IMR-90 (cell line): ENCODE results near the gene ACTL9. TPM values are rescaled to one million over a fixed set of nuclear protein-coding genes. Genes with fewer than 3 reads are reported as not detected.

Source experiments
- ATAC-seq: fragments of 200-7000 bp; cut with Tn5 transposase; 2 replicates; pipeline ENCODE4 v1.9.1; 2020; ENCODE audit warnings: low read depth, mild to moderate bottlenecking, moderate library complexity
- BruUV-seq: library from RNA; stranded (reverse); fragments of 400-500 nt; replicated peaks from 2 replicates; lab custom pipeline; 2021; lab: Mats Ljungman, UMichigan
- CTCF ChIA-PET: fragments of 300-600 bp; formaldehyde crosslinking; extraction: SDS; loops from one replicate; lab custom pipeline; 2021; ENCODE audit warnings: antibody characterized with exemption; lab: Yijun Ruan, JAX
- POLR2A ChIA-PET: fragments of 300-600 bp; sonication (Branson Sonifier 250); formaldehyde crosslinking; loops from one replicate; lab custom pipeline; 2022; ENCODE audit warnings: antibody characterized with exemption; ENCODE audit not compliant: unreplicated experiment; lab: Charles Lee
- DNase-seq: peaks from one replicate; pipeline ENCODE4 v3.0.0; 2013
- H2AFZ ChIP-seq: replicated peaks from 2 replicates; pipeline ENCODE3; 2013; ENCODE audit warnings: low read length, mild to moderate bottlenecking; ENCODE audit not compliant: poor library complexity
- H2AK5ac ChIP-seq: 2 replicates; pipeline ENCODE4 v1.6.1; 2013; ENCODE audit warnings: low read depth, low read length, inconsistent platforms
- H2AK9ac ChIP-seq: replicated peaks from 2 replicates; pipeline ENCODE3; 2013; ENCODE audit warnings: mild to moderate bottlenecking, low read depth, low read length, moderate library complexity; ENCODE audit not compliant: poor library complexity
- H2BK120ac ChIP-seq: 2 replicates; pipeline ENCODE4 v1.6.1; 2013; ENCODE audit warnings: low read depth, low read length, inconsistent platforms
- H2BK15ac ChIP-seq: 3 replicates; pipeline ENCODE4 v1.6.1; 2013; ENCODE audit warnings: low read depth, low read length, inconsistent platforms
- H2BK20ac ChIP-seq: 2 replicates; pipeline ENCODE4 v1.6.1; 2013; ENCODE audit warnings: low read depth, mild to moderate bottlenecking, inconsistent platforms, low read length, moderate library complexity
- H2BK5ac ChIP-seq: 2 replicates; pipeline ENCODE4 v1.6.1; 2013; ENCODE audit warnings: mild to moderate bottlenecking, low read depth, low read length, inconsistent platforms; ENCODE audit not compliant: poor library complexity, severe bottlenecking
- H3K14ac ChIP-seq: replicated peaks from 2 replicates; pipeline ENCODE4 v1.6.1; 2013; ENCODE audit warnings: low read depth, low read length, inconsistent platforms
- H3K18ac ChIP-seq: 2 replicates; pipeline ENCODE4 v1.6.1; 2013; ENCODE audit warnings: low read depth, low read length, control low read depth
- H3K23ac ChIP-seq: 2 replicates; pipeline ENCODE4 v1.6.1; 2013; ENCODE audit warnings: low read depth, low read length, inconsistent platforms
- H3K27ac ChIP-seq: 2 replicates; pipeline ENCODE4 v1.5.1; 2013; ENCODE audit warnings: mild to moderate bottlenecking, control low read depth, low read length; ENCODE audit not compliant: insufficient read depth
- H3K27me3 ChIP-seq: 2 replicates; pipeline ENCODE4 v1.6.1; 2013; ENCODE audit warnings: low read length; ENCODE audit not compliant: control insufficient read depth, insufficient read depth
- H3K36me3 ChIP-seq: 2 replicates; pipeline ENCODE4 v1.6.1; 2013; ENCODE audit warnings: low read length, mixed read lengths; ENCODE audit not compliant: control insufficient read depth, insufficient read depth
- H3K4ac ChIP-seq: 2 replicates; pipeline ENCODE4 v1.6.1; 2013; ENCODE audit warnings: low read depth, low read length, inconsistent platforms
- H3K4me1 ChIP-seq: 2 replicates; pipeline ENCODE4 v1.6.1; 2013; ENCODE audit warnings: low read length, mixed read lengths; ENCODE audit not compliant: control insufficient read depth, insufficient read depth
- H3K4me2 ChIP-seq: 2 replicates; pipeline ENCODE4 v1.6.1; 2013; ENCODE audit warnings: low read depth, mild to moderate bottlenecking, control low read depth, low read length, moderate library complexity
- H3K4me3 ChIP-seq: 2 replicates; pipeline ENCODE4 v1.5.1; 2013; ENCODE audit warnings: low read depth, mild to moderate bottlenecking, control low read depth, low read length, moderate library complexity; ENCODE audit not compliant: insufficient read depth
- H3K56ac ChIP-seq: 2 replicates; pipeline ENCODE4 v1.6.1; 2013; ENCODE audit warnings: low read length, inconsistent platforms; ENCODE audit not compliant: insufficient read depth; ENCODE audit errors: extremely low read depth
- H3K79me1 ChIP-seq, 2 experiments: 2 replicates each; pipeline ENCODE4 v1.6.1; 2013; ENCODE audit warnings: low read length in 2 of 2, inconsistent platforms in 1 of 2, low read depth in 1 of 2
- H3K9ac ChIP-seq: 2 replicates; pipeline ENCODE4 v1.6.1; 2013; ENCODE audit warnings: low read depth, low read length, control low read depth
- H3K9me1 ChIP-seq: 2 replicates; pipeline ENCODE4 v1.6.1; 2013; ENCODE audit warnings: low read length, inconsistent platforms; ENCODE audit not compliant: insufficient read depth
- H3K9me3 ChIP-seq: 2 replicates; pipeline ENCODE4 v1.6.1; 2013; ENCODE audit warnings: low read length; ENCODE audit not compliant: control insufficient read depth, insufficient read depth
- H4K20me1 ChIP-seq: 2 replicates; pipeline ENCODE4 v1.6.1; 2013; ENCODE audit warnings: low read length, inconsistent platforms; ENCODE audit not compliant: insufficient read depth
- H4K5ac ChIP-seq: 2 replicates; pipeline ENCODE4 v1.6.1; 2013; ENCODE audit warnings: mild to moderate bottlenecking, low read depth, low read length, control low read depth
- H4K8ac ChIP-seq, 2 experiments: 2 replicates each; pipeline ENCODE4 v1.6.1; 2013; ENCODE audit warnings: low read depth in 2 of 2, low read length in 2 of 2, control low read depth in 1 of 2, inconsistent platforms in 1 of 2
- H4K91ac ChIP-seq: 2 replicates; pipeline ENCODE4 v1.6.1; 2013; ENCODE audit warnings: low read depth, low read length, inconsistent platforms; ENCODE audit not compliant: insufficient read depth
- BHLHE40 ChIP-seq: fragments of 150-350 bp; IDR thresholded peaks from 2 replicates; pipeline ENCODE4 v1.6.1; 2016; ENCODE audit warnings: mild to moderate bottlenecking, low read depth, low read length
- CEBPB ChIP-seq: IDR thresholded peaks from 2 replicates; pipeline ENCODE4 v1.6.1; 2012; ENCODE audit warnings: low read depth, low read length, improper control_type of control experiment
- CHD1 ChIP-seq: IDR thresholded peaks from 2 replicates; pipeline ENCODE4 v1.6.1; 2012; ENCODE audit warnings: low read depth, low read length, improper control_type of control experiment
- CTCF ChIP-seq: conservative IDR thresholded peaks from 2 replicates; pipeline ENCODE4 v1.5.1; 2012; ENCODE audit warnings: mild to moderate bottlenecking, low read depth, low read length, improper control_type of control experiment
- ELK1 ChIP-seq: fragments of 150-350 bp; IDR thresholded peaks from 2 replicates; pipeline ENCODE4 v1.6.1; 2016; ENCODE audit warnings: low read depth, mild to moderate bottlenecking, low read length, moderate library complexity, borderline replicate concordance
- FOS ChIP-seq: fragments of 150-350 bp; IDR thresholded peaks from 2 replicates; pipeline ENCODE4 v1.6.1; 2016; ENCODE audit warnings: low read depth, low read length
- MAFK ChIP-seq: IDR thresholded peaks from 2 replicates; pipeline ENCODE4 v1.6.1; 2012; ENCODE audit warnings: low read depth, low read length, improper control_type of control experiment
- MAZ ChIP-seq: IDR thresholded peaks from 2 replicates; pipeline ENCODE4 v1.6.1; 2012; ENCODE audit warnings: low read depth, mild to moderate bottlenecking, low read length, improper control_type of control experiment, moderate library complexity, borderline replicate concordance
- MXI1 ChIP-seq: IDR thresholded peaks from 2 replicates; pipeline ENCODE4 v1.6.1; 2012; ENCODE audit warnings: low read depth, mild to moderate bottlenecking, low read length, moderate library complexity, borderline replicate concordance
- NFE2L2 ChIP-seq: fragments of 150-350 bp; IDR thresholded peaks from 2 replicates; pipeline ENCODE4 v1.6.1; 2016; ENCODE audit warnings: low read depth, mild to moderate bottlenecking, low read length
- POLR2A ChIP-seq: IDR thresholded peaks from 2 replicates; pipeline ENCODE4 v1.6.1; 2012; ENCODE audit warnings: mild to moderate bottlenecking, low read depth, low read length
- RAD21 ChIP-seq: IDR thresholded peaks from 2 replicates; pipeline ENCODE4 v1.6.1; 2012; ENCODE audit warnings: low read length, improper control_type of control experiment
- RCOR1 ChIP-seq: IDR thresholded peaks from 2 replicates; pipeline ENCODE4 v1.6.1; 2012; ENCODE audit warnings: mild to moderate bottlenecking, low read length, improper control_type of control experiment; ENCODE audit not compliant: insufficient replicate concordance
- RFX5 ChIP-seq: IDR thresholded peaks from 2 replicates; pipeline ENCODE4 v1.8.0; 2012; ENCODE audit warnings: low read depth, mild to moderate bottlenecking, low read length, moderate library complexity
- SMC3 ChIP-seq: fragments of 150-350 bp; IDR thresholded peaks from 2 replicates; pipeline ENCODE4 v1.6.1; 2016; ENCODE audit warnings: low read depth, mild to moderate bottlenecking, antibody characterized with exemption, low read length, moderate library complexity
- WGBS, 2 experiments: methylation state at CpG; one replicate each; pipeline versions ENCODE4 v1.1.5 to v1.1.7; 2013; ENCODE audit warnings: missing lambda C conversion rate in 2 of 2; ENCODE audit not compliant: insufficient read length in 1 of 2; ENCODE audit errors: extremely low coverage in 2 of 2; 5-methylcytosine and 5-hydroxymethylcytosine counted together
- dilution Hi-C: fragments of 300-500 bp; cut with HindIII; formaldehyde crosslinking; loops from one replicate; pipeline ENCODE4 v1.14.3; 2018; ENCODE audit warnings: low sequenced_read_pairs; ENCODE audit not compliant: unreplicated experiment
- in situ Hi-C: fragments of 300-500 bp; cut with MboI; formaldehyde crosslinking; loops from 3 replicates; pipeline ENCODE4 v1.14.3; 2019; ENCODE audit warnings: low sequenced_read_pairs, inconsistent platforms, mixed read lengths
- intact Hi-C: fragments of 100-400 bp; cut with micrococcal nuclease; formaldehyde crosslinking; loops from 2 replicates; pipeline ENCODE4 v1.10.0; 2022
- polyA plus RNA-seq, 3 experiments: library from polyadenylated mRNA; depleted of rRNA; stranded (reverse); fragments of >200 nt; gene quantifications; 2 replicates each; pipeline ENCODE4 v1.2.3, GENCODE V29; 2012; ENCODE audit warnings: low replicate concordance in 1 of 3
- total RNA-seq: library from RNA; depleted of rRNA; stranded (reverse); fragments of >200 nt; gene quantifications from 2 replicates; pipeline ENCODE4 v1.2.3, GENCODE V29; 2012
- TF ChIP-seq, protein P1 (sequence below): fragments of 150-350 bp; IDR thresholded peaks from 2 replicates; pipeline ENCODE4 v1.6.1; 2017; ENCODE audit warnings: mild to moderate bottlenecking, antibody characterized with exemption, low read length, low read depth

Gene ACTL9
- total and polyA plus RNA-seq, 2 of the 4 experiments (the other 2 are of a cell fraction): not detected

DNA sequence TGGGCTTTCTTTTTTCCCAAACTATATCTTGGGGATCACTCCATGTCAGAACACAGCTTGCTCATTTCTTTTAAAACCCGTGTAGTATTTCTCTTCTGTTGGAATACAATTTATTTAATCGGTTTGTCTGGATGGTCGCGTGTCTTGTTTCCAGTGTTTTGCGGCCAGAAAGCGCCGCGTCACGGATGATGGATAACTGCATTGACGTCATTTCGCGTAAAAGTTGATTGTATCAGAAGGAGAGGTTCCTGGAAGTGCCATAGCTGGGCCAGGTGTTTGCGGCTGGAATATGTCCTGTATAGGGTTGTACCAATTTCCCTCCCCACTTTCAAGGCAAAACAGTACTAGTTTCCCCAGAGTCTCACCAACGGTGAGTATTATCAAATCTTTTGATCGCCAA lies 9.7 kb downstream of the ACTL9 start:
- BruUV-seq: no TSS peak
- Histone ChIP-seq H3K23ac (no peak overlapping the region), H3K4me3 (no peak overlapping the region), H3K4me2 (no peak overlapping the region), H3K9me1 (no peaks in the 10 kb centered on the region), H2AFZ (no peak overlapping the region), H3K27ac (no peak overlapping the region), H3K9ac (no peak overlapping the region), H4K8ac (no peak overlapping the region), H3K27me3 (no peaks in the 10 kb centered on the region), H2AK5ac (no peak overlapping the region), H3K14ac (no peak overlapping the region), H3K79me1 (no peaks in the 10 kb centered on the region), H3K9me3 (peaks cover 6% of the 10 kb centered on the region), H3K4ac (no peak overlapping the region), H3K18ac (no peak overlapping the region), H4K5ac (no peak overlapping the region), H3K4me1 (no peaks in the 10 kb centered on the region), H2BK5ac (no peak overlapping the region), H4K20me1 (no peaks in the 10 kb centered on the region), H4K91ac (no peak overlapping the region), H3K36me3 (no peaks in the 10 kb centered on the region), H3K56ac (no peak overlapping the region), H2AK9ac (no peak overlapping the region), H2BK120ac (no peak overlapping the region), H2BK15ac (no peak overlapping the region), H2BK20ac (no peak overlapping the region)
- ChIA-PET POLR2A (no interaction called here), CTCF (no interaction called here)
- intact Hi-C loops (no loop called here), dilution Hi-C loops (no loop called here), in situ Hi-C loops (no loop called here)
- no peak for ATAC-seq
- no peak for DNase-seq
- WGBS, 2 experiments: no CpG with 5 or more reads among the region's 15 CpGs
- no peak for TF ChIP-seq MAZ
- no peak for TF ChIP-seq ELK1
- no peak for TF ChIP-seq BHLHE40
- TF ChIP-seq MAFK: no peak
- no peak for TF ChIP-seq NFE2L2
- TF ChIP-seq CTCF: no peak
- TF ChIP-seq, protein P1, sequence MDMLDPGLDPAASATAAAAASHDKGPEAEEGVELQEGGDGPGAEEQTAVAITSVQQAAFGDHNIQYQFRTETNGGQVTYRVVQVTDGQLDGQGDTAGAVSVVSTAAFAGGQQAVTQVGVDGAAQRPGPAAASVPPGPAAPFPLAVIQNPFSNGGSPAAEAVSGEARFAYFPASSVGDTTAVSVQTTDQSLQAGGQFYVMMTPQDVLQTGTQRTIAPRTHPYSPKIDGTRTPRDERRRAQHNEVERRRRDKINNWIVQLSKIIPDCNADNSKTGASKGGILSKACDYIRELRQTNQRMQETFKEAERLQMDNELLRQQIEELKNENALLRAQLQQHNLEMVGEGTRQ: no peak
- no peak for TF ChIP-seq MXI1
- TF ChIP-seq RAD21: no peak
- no peak for TF ChIP-seq FOS
- no peak for TF ChIP-seq CHD1
- no peak for TF ChIP-seq POLR2A
- no peak for TF ChIP-seq RFX5
- TF ChIP-seq CEBPB: no peak
- TF ChIP-seq RCOR1: no peak
- TF ChIP-seq SMC3: no peak
